Naive thymus-derived CD4-positive, alpha-beta T cell (primary cell): Measurements from ENCODE around the gene STK25. TPM values are rescaled to one million over a fixed set of nuclear protein-coding genes. Genes with fewer than 3 reads are reported as not detected.

Experiments used
- ATAC-seq: fragments of 150-1000 bp; cut with Tn5 transposase; 2 replicates; pipeline ENCODE4 v1.10.0; 2021; ENCODE audit warnings: mild to moderate bottlenecking, moderate library complexity
- CTCF ChIA-PET: fragments of 350-600 bp; sonication (Branson Sonifier 250); formaldehyde crosslinking; loops from one replicate; lab custom pipeline; 2021; ENCODE audit warnings: antibody characterized with exemption; lab: Charles Lee
- POLR2A ChIA-PET: fragments of 350-600 bp; sonication (Branson Sonifier 250); formaldehyde crosslinking; loops from one replicate; lab custom pipeline; 2021; ENCODE audit warnings: antibody characterized with exemption, inconsistent platforms; lab: Charles Lee
- DNase-seq, 9 donors: peaks; one replicate each; pipeline versions ENCODE4 v3.0.0 to v3.0.0-alpha.2; 2020 to 2022; ENCODE audit warnings: mixed read lengths in 1 of 9
- H3K27ac ChIP-seq: one replicate; pipeline ENCODE4 v1.7.0; 2013; ENCODE audit warnings: mild to moderate bottlenecking, low read depth, low read length, moderate library complexity
- H3K27me3 ChIP-seq, 2 donors: one replicate each; pipeline ENCODE4 v1.7.0; 2013; ENCODE audit warnings: low read length in 2 of 2, mild to moderate bottlenecking in 2 of 2, moderate library complexity in 2 of 2; ENCODE audit not compliant: control insufficient read depth in 2 of 2, insufficient read depth in 2 of 2
- H3K36me3 ChIP-seq, 3 experiments: 1 replicate in 2 of 3; 2 replicates in 1 of 3; pipeline ENCODE4 v1.7.0; 2013; ENCODE audit warnings: low read length in 3 of 3, mild to moderate bottlenecking in 3 of 3, moderate library complexity in 1 of 3; ENCODE audit not compliant: insufficient read depth in 3 of 3, control insufficient read depth in 2 of 3
- H3K4me1 ChIP-seq, 2 donors: one replicate each; pipeline ENCODE4 v1.7.0; 2013; ENCODE audit warnings: low read length in 2 of 2, mild to moderate bottlenecking in 2 of 2, moderate library complexity in 1 of 2; ENCODE audit not compliant: control insufficient read depth in 2 of 2, insufficient read depth in 2 of 2
- H3K4me3 ChIP-seq: 2 replicates; pipeline ENCODE4 v1.7.0; 2013; ENCODE audit warnings: mild to moderate bottlenecking, low read length
- H3K9me3 ChIP-seq, 3 experiments: 1 replicate in 2 of 3; 2 replicates in 1 of 3; pipeline ENCODE4 v1.7.0; 2013; ENCODE audit warnings: low read length in 3 of 3; ENCODE audit not compliant: control insufficient read depth in 2 of 3
- H3K27ac Mint-ChIP-seq, 9 donors: one replicate each; pipeline ENCODE4 v1.8.0; 2020 to 2022; ENCODE audit warnings: mixed read lengths in 9 of 9, mild to moderate bottlenecking in 8 of 9, moderate library complexity in 5 of 9, inconsistent platforms in 2 of 9
- H3K27me3 Mint-ChIP-seq, 5 donors: one replicate each; pipeline ENCODE4 v1.8.0; 2021 to 2022; ENCODE audit warnings: mixed read lengths in 5 of 5, mild to moderate bottlenecking in 1 of 5
- H3K36me3 Mint-ChIP-seq, 5 donors: one replicate each; pipeline ENCODE4 v1.8.0; 2020 to 2022; ENCODE audit warnings: mixed read lengths in 5 of 5, mild to moderate bottlenecking in 3 of 5, inconsistent platforms in 1 of 5
- H3K4me1 Mint-ChIP-seq, 7 donors: one replicate each; pipeline ENCODE4 v1.8.0; 2020 to 2022; ENCODE audit warnings: mixed read lengths in 7 of 7, mild to moderate bottlenecking in 3 of 7, inconsistent platforms in 1 of 7
- H3K4me3 Mint-ChIP-seq, 10 donors: one replicate each; pipeline ENCODE4 v1.8.0; 2020 to 2022; ENCODE audit warnings: mild to moderate bottlenecking in 10 of 10, mixed read lengths in 10 of 10, moderate library complexity in 6 of 10, inconsistent platforms in 2 of 10
- H3K9me3 Mint-ChIP-seq, 11 donors: one replicate each; pipeline ENCODE4 v1.8.0; 2020 to 2022; ENCODE audit warnings: mixed read lengths in 11 of 11, mild to moderate bottlenecking in 4 of 11, inconsistent platforms in 1 of 11, moderate library complexity in 1 of 11
- intact Hi-C, 2 donors: fragments of 100-400 bp; cut with micrococcal nuclease; formaldehyde crosslinking; loops; one replicate each; pipeline ENCODE4 v1.15.1; 2023
- polyA plus RNA-seq, 2 donors: library from polyadenylated mRNA; unstranded; fragments of 300-500 nt; fragmentation: Illumina TruSeq; gene quantifications; one replicate each; pipeline ENCODE4 v1.2.3, GENCODE V29; 2021
- total RNA-seq, 6 experiments: library from RNA in 5 of 6; stranded (reverse) in 5 of 6; gene quantifications; 1 replicate in 5 of 6; 2 replicates in 1 of 6; pipeline ENCODE4 v1.2.3 and lab custom pipeline; 2021 to 2026

Gene STK25
- total and polyA plus RNA-seq, 7 experiments from 2014 or later = 74.0 to 170 (median 109) TPM

DNA sequence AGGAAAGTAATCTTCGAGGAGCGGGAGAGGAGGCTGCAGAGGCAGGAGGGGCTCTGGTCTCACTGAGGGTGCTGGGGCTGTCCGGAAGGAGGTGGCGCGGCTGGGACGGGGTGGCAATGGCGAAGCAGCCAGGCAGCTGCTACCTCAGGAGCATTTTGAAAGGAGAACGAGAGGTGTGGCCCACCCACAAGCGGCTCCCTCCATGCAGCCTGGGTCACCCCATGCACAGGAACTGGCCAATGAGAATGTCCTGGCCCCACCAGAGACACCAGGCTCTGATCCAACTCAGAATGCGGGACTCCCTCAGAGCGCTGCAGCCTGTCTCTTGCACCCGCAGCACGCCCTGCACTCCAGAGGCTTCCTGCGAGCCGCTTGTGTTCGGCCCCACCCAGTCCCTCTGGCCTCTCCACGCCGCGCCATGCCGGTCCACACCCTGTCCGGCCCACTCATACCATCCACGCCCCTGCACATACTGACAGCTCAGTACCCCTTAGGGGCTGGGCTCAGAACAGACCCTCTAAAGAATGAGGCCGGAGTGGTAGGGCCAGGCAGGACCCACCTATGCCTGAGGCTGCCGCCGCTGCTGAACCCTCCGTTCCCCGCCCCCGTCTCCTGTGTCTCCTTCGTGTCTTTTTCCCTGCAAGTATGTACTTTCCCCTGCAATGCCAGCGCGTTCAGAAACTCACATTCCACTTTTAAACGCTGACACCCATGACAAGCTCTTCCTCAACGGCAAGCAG is 43.8 kb upstream of the STK25 start:
- H3K9me3 Mint-ChIP-seq = peaks cover 0 to 19% (median 11%) of the 10 kb centered on the region in 11 donors
- DNase-seq = no peak
- H3K27ac Mint-ChIP-seq = no peak overlapping the region
- ChIA-PET POLR2A (no interaction called here), CTCF (no interaction called here)
- peaks cover 0 to 8% (median 3%) of the 10 kb centered on the region in 7 donors for H3K4me1 Mint-ChIP-seq
- Histone ChIP-seq H3K4me1 (no peaks in the 10 kb centered on the region), H3K36me3 (no peaks in the 10 kb centered on the region), H3K9me3 (peaks cover 0 to 8% (median 0%) of the 10 kb centered on the region in 3 experiments), H3K4me3 (no peak overlapping the region), H3K27ac (no peak overlapping the region), H3K27me3 (peaks cover 0 to 3% of the 10 kb centered on the region in 2 donors)
- H3K4me3 Mint-ChIP-seq = no peak overlapping the region
- intact Hi-C loops = no loop called here
- H3K27me3 Mint-ChIP-seq = peaks cover 20 to 39% (median 25%) of the 10 kb centered on the region in 5 donors
- H3K36me3 Mint-ChIP-seq = no peaks in the 10 kb centered on the region
- ATAC-seq = no peak

DNA sequence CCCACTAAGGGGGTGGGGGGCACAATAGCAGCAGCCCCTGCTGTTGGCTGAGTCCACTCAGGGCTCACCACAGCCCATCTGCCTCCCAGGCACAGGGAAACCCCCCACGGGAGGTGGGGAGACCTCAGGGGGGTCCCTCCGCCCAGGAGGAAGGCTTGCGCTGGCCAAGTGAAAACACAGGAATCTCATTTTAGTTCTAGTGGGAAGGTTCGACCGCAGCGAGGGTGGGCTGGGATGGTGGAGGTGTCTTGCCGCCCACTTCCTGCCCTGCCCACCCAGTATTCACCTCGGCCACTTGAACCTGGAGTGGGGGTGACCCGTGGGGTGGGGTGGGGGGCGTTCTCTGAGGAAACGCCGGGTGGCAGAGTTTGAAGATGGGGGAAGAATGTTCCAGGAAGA is 43.2 kb upstream of the STK25 start:
- Mint-ChIP-seq H3K27ac (no peak overlapping the region), H3K4me3 (no peak overlapping the region), H3K27me3 (peaks cover 15 to 34% (median 20%) of the 10 kb centered on the region in 5 donors), H3K36me3 (no peaks in the 10 kb centered on the region), H3K4me1 (peaks cover 0 to 8% (median 3%) of the 10 kb centered on the region in 7 donors), H3K9me3 (peaks cover 0 to 13% (median 5%) of the 10 kb centered on the region in 11 donors)
- DNase-seq (no peak), ATAC-seq (no peak)
- intact Hi-C loops = no loop called here
- CTCF ChIA-PET = no interaction called here
- POLR2A ChIA-PET = no interaction called here
- Histone ChIP-seq H3K9me3 (peaks cover 0 to 2% (median 0%) of the 10 kb centered on the region in 3 experiments), H3K27me3 (peaks cover 0 to 3% of the 10 kb centered on the region in 2 donors), H3K27ac (no peak overlapping the region), H3K4me3 (no peak overlapping the region), H3K36me3 (no peaks in the 10 kb centered on the region), H3K4me1 (no peaks in the 10 kb centered on the region)

DNA sequence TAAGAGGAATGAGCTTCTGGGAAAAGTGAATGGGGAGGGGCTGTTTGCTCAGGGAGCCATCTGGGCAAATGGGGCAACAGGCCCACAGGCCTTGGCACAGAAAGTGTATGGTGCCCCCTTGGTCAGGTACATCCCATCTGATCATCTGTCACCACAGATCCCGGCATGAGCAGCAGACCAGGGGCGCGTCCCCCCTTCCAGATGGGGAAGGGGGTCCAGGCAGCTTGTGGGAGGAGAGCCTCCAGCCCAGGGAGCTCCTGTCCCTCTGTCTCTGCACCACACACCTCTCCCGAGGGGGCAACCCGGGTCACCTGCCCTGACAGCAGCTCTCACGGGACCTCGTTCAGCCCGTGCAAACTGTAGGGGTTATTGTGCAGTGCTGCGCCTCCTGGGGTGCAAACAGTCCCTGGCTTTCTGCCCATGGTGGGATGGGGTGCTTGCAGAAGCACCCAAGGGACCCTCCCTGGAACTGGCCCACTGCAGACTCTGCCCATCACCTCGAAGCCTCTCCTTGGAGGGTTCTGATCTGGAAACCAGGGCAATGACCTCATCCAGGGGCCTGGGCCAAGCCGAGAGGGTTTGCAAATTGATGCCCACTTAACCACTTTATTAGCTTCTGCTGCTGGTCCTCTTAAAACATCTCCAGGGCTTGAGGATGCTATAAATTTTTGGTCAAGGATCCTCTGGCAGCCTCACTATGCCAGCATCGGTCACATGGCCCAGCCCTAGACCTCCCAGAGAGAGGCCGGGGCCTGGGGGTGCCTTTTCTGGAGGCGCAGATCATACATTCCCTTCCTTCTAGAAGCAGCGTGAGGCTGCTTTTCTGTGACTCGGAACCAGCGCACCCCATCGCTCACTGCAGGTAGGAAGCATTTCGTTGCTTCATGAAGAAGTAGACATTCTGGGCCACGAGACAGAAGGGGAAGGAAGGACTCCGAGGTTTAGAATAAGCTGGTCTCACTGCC is 42.5 kb upstream of the STK25 start:
- H3K4me3 Mint-ChIP-seq = no peak overlapping the region
- H3K36me3 Mint-ChIP-seq = no peaks in the 10 kb centered on the region
- no peak overlapping the region for H3K4me3 ChIP-seq
- no peak overlapping the region for H3K27ac ChIP-seq
- peaks cover 0 to 4% (median 3%) of the 10 kb centered on the region in 7 donors for H3K4me1 Mint-ChIP-seq
- H3K9me3 Mint-ChIP-seq = peaks cover 0 to 9% (median under 1%) of the 10 kb centered on the region in 11 donors
- CTCF ChIA-PET = no interaction called here
- H3K9me3 ChIP-seq = no peaks in the 10 kb centered on the region
- H3K36me3 ChIP-seq = no peaks in the 10 kb centered on the region
- no peak overlapping the region for H3K27ac Mint-ChIP-seq
- no peak for ATAC-seq
- intact Hi-C loops = no loop called here
- POLR2A ChIA-PET = no interaction called here
- peaks cover 14 to 31% (median 15%) of the 10 kb centered on the region in 5 donors for H3K27me3 Mint-ChIP-seq
- no peak for DNase-seq
- H3K27me3 ChIP-seq = peaks cover 0 to 3% of the 10 kb centered on the region in 2 donors
- no peaks in the 10 kb centered on the region for H3K4me1 ChIP-seq

DNA sequence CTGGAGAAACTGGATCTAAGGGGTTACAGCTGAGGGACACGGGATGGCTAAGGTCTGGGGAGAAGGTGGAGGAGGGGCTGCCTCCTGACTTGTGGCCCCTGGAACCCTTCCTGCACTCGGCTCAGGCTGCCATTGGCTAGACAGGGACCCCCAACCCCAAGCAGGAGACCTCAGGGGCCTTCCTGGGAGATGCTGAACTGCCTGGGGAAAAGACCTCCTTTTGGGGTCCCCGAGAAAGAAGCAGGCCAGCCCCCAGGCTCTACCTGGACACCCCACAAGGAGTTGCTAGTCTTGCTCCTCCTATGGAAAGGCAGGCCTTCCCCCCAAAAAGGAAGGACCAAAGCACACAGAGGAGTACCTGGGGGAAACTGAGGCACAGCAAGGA is 40.1 kb upstream of the STK25 start:
- intact Hi-C loops = no loop called here
- no peak for DNase-seq

DNA sequence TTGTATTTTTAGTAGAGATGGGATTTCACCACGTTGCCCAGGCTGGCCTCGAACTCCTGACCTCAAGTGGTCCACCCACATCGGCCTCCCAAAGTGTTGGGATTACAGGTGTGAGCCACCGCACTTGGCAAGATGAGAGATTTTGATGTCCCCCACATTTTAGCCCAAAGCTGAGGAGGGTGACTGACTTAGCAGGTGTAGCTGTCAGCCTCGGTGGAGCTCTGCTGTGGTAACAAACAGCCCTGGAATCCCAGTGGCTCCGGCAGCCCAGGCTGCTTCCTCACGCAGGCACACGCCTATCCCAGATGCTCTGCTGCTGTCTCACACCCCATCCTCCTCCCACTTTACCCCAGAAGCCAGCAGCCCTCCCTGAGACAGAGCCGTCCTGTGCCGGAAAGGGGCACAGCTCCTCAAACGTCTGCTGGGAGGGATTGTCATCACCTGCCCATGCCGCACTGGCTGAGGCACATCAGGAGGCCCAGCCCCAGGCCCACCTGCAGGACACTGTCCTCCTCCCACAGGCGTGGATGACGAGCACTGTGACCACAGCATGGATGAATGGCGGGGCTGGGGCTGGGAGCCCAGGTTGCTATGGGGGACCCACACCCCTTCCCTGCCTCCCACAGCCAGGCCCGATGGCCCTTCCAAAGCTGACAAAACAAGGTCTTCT is 39.5 kb upstream of the STK25 start:
- no peak for DNase-seq

More for the DNA sequence above, 40.1 kb upstream of the STK25 start:
- Histone ChIP-seq H3K4me1 (no peaks in the 10 kb centered on the region), H3K36me3 (no peaks in the 10 kb centered on the region), H3K27me3 (peaks cover 3% of the 10 kb centered on the region in 2 donors), H3K27ac (no peak overlapping the region), H3K9me3 (no peaks in the 10 kb centered on the region), H3K4me3 (no peak overlapping the region)
- ChIA-PET POLR2A (no interaction called here), CTCF (no interaction called here)
- Mint-ChIP-seq H3K36me3 (no peaks in the 10 kb centered on the region), H3K4me1 (no peaks in the 10 kb centered on the region), H3K27ac (no peak overlapping the region), H3K9me3 (peaks cover 0 to 3% (median 0%) of the 10 kb centered on the region in 11 donors), H3K4me3 (no peak overlapping the region), H3K27me3 (peaks cover 12 to 23% (median 15%) of the 10 kb centered on the region in 5 donors)
- ATAC-seq = no peak

DNA sequence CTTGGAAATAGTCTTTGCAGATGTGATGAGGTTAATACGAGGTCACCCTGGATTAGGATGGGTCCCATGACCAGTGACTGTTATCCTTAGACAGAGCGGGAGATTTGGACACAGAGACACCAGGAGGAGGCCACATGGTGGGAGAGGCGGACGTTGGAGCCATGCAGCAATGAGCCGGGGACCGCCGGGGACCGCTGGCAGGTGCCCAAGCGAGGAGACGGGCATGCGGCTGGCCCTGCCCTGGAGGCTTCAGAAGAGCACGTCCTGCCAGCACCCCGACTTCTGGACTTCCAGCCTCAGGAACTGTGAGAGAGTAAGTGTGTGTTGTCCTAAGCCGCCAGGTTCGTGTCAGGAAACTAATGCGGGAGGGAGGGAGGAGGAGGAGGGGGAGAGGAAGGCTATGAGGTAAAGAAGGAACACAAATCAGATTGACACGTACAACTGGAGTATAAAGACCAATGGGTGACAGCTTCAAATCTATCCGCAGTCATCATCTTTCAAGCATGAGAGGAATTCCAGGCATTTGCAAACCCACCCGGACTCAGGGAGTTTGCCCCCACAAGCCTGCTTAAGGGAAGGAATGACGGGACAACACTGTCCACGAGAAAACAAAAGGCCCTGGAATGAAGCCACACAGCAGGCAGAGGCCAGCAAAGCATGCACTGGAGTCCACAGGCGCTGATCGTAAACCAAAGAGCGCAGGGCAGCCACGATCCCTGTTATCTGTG is 38.6 kb upstream of the STK25 start:
- DNase-seq = no peak
- H3K9me3 ChIP-seq = no peaks in the 10 kb centered on the region
- CTCF ChIA-PET = no interaction called here
- Mint-ChIP-seq H3K27me3 (peaks cover 12 to 23% (median 22%) of the 10 kb centered on the region in 5 donors), H3K36me3 (no peaks in the 10 kb centered on the region), H3K4me1 (peaks cover 0 to 3% (median 0%) of the 10 kb centered on the region in 7 donors), H3K4me3 (no peak overlapping the region), H3K27ac (no peak overlapping the region), H3K9me3 (peaks cover 0 to 1% (median 0%) of the 10 kb centered on the region in 11 donors)
- no peaks in the 10 kb centered on the region for H3K36me3 ChIP-seq
- H3K27me3 ChIP-seq = peaks cover 3% of the 10 kb centered on the region in 2 donors
- intact Hi-C loops = no loop called here
- no peak for ATAC-seq
- H3K4me1 ChIP-seq = no peaks in the 10 kb centered on the region
- H3K27ac ChIP-seq = no peak overlapping the region
- POLR2A ChIA-PET = no interaction called here
- H3K4me3 ChIP-seq = no peak overlapping the region

More for the DNA sequence above, 39.5 kb upstream of the STK25 start:
- no peak overlapping the region for H3K4me3 ChIP-seq
- H3K27ac Mint-ChIP-seq = no peak overlapping the region
- peaks cover 0 to 1% (median 0%) of the 10 kb centered on the region in 11 donors for H3K9me3 Mint-ChIP-seq
- intact Hi-C loops = no loop called here
- H3K36me3 ChIP-seq = no peaks in the 10 kb centered on the region
- H3K4me1 Mint-ChIP-seq = peaks cover 0 to 3% (median 0%) of the 10 kb centered on the region in 7 donors
- ChIA-PET CTCF (no interaction called here), POLR2A (interaction anchor here (0.6 kb wide), 1 partner anchor 8 kb away, joined by 3 read pairs; no protein-coding TSS in a partner anchor)
- no peaks in the 10 kb centered on the region for H3K4me1 ChIP-seq
- no peak overlapping the region for H3K4me3 Mint-ChIP-seq
- no peaks in the 10 kb centered on the region for H3K36me3 Mint-ChIP-seq
- H3K27me3 ChIP-seq = peaks cover 3% of the 10 kb centered on the region in 2 donors
- peaks cover 16 to 22% (median 18%) of the 10 kb centered on the region in 5 donors for H3K27me3 Mint-ChIP-seq
- ATAC-seq = no peak
- H3K9me3 ChIP-seq = no peaks in the 10 kb centered on the region
- no peak overlapping the region for H3K27ac ChIP-seq
